ENCODE measurements around the gene CAMK1D. TPM values are rescaled to one million over a fixed set of nuclear protein-coding genes. Genes with fewer than 3 reads are reported as not detected.
"Not testable (repeated sequence)": the region's sequence is repeated elsewhere in the genome, so short reads cannot be mapped to it uniquely, and the experiment has no call there.

CAMK1D gene
- 1.8 and 3.5 TPM in 2 replicates for total RNA-seq
- 3.6 and 6.0 TPM in 2 replicates for polyA plus RNA-seq

- DNase-seq (ENCODE audit: low spot score): peak; percentile 80
- Histone ChIP-seq H2AFZ (peak within 1 kb of the TSS; percentile 84), H3K9me3 (ENCODE audit: low read depth) (no peaks in the 10 kb centered on the region), H4K20me1 (ENCODE audit: insufficient read depth, poor library complexity, severe bottlenecking) (no peaks in the 10 kb centered on the region), H3K4me2 (peak within 1 kb of the TSS; percentile 100), H3K9me2 (replicated peaks; ENCODE audit: insufficient read depth) (no peaks in the 10 kb centered on the region), H3K36me3 (replicated peaks; ENCODE audit: insufficient read depth, low read depth) (no peaks in the 10 kb centered on the region), H3K4me3 (peak within 1 kb of the TSS; percentile 90), H3K79me2 (no peaks in the 10 kb centered on the region), H3K27me3 (peaks cover 23% of the 10 kb centered on the region), H3K4me1 (ENCODE audit: insufficient read depth) (no peaks in the 10 kb centered on the region), H3K27ac (peak within 1 kb of the TSS; percentile 46)
- WGBS (ENCODE audit: low lambda C conversion rate, missing lambda C conversion rate): under 1% methylated on average over 27 of the region's 95 CpGs
- TF ChIP-seq EZH2phosphoT487 (IDR thresholded peaks at IDR 0.05; ENCODE audit: low read depth, severe bottlenecking, unreplicated experiment) (no peak), EZH2 (IDR thresholded peaks at IDR 0.05; ENCODE audit: borderline replicate concordance) (no peak), CTCF (IDR thresholded peaks at IDR 0.05; ENCODE audit: poor library complexity) (peak; percentile 40)
These were observed at the start of gene CAMK1D for GRCh38 chr10:12348870-12349628. Gene CAMK1D, plus strand, starts transcription at chr10:12349547.

GRCh38 chr10:12301036-12301435 is 48.3 kb upstream of the CAMK1D start:
- not testable (repeated sequence) for H4K20me1 ChIP-seq (ENCODE audit: insufficient read depth, poor library complexity, severe bottlenecking); H2AFZ ChIP-seq; H3K4me1 ChIP-seq (ENCODE audit: insufficient read depth); H3K9me2 ChIP-seq (replicated peaks; ENCODE audit: insufficient read depth); H3K36me3 ChIP-seq (replicated peaks; ENCODE audit: insufficient read depth, low read depth); H3K9me3 ChIP-seq (ENCODE audit: low read depth); H3K27me3 ChIP-seq; H3K4me2 ChIP-seq; H3K79me2 ChIP-seq; H3K4me3 ChIP-seq; H3K27ac ChIP-seq; DNase-seq (ENCODE audit: low spot score)
- WGBS (ENCODE audit: low lambda C conversion rate, missing lambda C conversion rate): 96% methylated on average over 4 of the region's 4 CpGs

GRCh38 chr10:12308057-12308456 is 41.3 kb upstream of the CAMK1D start:
- H3K4me2 ChIP-seq: no peak overlapping the region
- no peaks in the 10 kb centered on the region for H3K9me3 ChIP-seq (ENCODE audit: low read depth)
- H3K79me2 ChIP-seq: no peaks in the 10 kb centered on the region
- no peaks in the 10 kb centered on the region for H3K9me2 ChIP-seq (replicated peaks; ENCODE audit: insufficient read depth)
- TF ChIP-seq CTCF (IDR thresholded peaks at IDR 0.05; ENCODE audit: poor library complexity) (no peak), EZH2 (IDR thresholded peaks at IDR 0.05; ENCODE audit: borderline replicate concordance) (no peak)
- H4K20me1 ChIP-seq (ENCODE audit: insufficient read depth, poor library complexity, severe bottlenecking): no peaks in the 10 kb centered on the region
- H2AFZ ChIP-seq: no peak overlapping the region
- no peak overlapping the region for H3K4me3 ChIP-seq
- H3K36me3 ChIP-seq (replicated peaks; ENCODE audit: insufficient read depth, low read depth): no peaks in the 10 kb centered on the region
- H3K27ac ChIP-seq: no peak overlapping the region
- H3K27me3 ChIP-seq: no peaks in the 10 kb centered on the region
- no peaks in the 10 kb centered on the region for H3K4me1 ChIP-seq (ENCODE audit: insufficient read depth)
- WGBS (ENCODE audit: low lambda C conversion rate, missing lambda C conversion rate): 89% methylated on average over 6 of the region's 6 CpGs
- no peak for DNase-seq (ENCODE audit: low spot score)

GRCh38 chr10:12308736-12309375 is 40.5 kb upstream of the CAMK1D start:
- H3K79me2 ChIP-seq: no peaks in the 10 kb centered on the region
- no peaks in the 10 kb centered on the region for H3K36me3 ChIP-seq (replicated peaks; ENCODE audit: insufficient read depth, low read depth)
- DNase-seq (ENCODE audit: low spot score): no peak
- H3K27me3 ChIP-seq: no peaks in the 10 kb centered on the region
- WGBS (ENCODE audit: low lambda C conversion rate, missing lambda C conversion rate): 83% methylated on average over 8 of the region's 8 CpGs
- H3K9me3 ChIP-seq (ENCODE audit: low read depth): no peaks in the 10 kb centered on the region
- H3K4me3 ChIP-seq: no peak overlapping the region
- TF ChIP-seq EZH2phosphoT487 (IDR thresholded peaks at IDR 0.05; ENCODE audit: low read depth, severe bottlenecking, unreplicated experiment) (no peak), CTCF (IDR thresholded peaks at IDR 0.05; ENCODE audit: poor library complexity) (no peak), EZH2 (IDR thresholded peaks at IDR 0.05; ENCODE audit: borderline replicate concordance) (no peak)
- no peaks in the 10 kb centered on the region for H3K9me2 ChIP-seq (replicated peaks; ENCODE audit: insufficient read depth)
- no peak overlapping the region for H3K27ac ChIP-seq
- H4K20me1 ChIP-seq (ENCODE audit: insufficient read depth, poor library complexity, severe bottlenecking): no peaks in the 10 kb centered on the region
- no peak overlapping the region for H2AFZ ChIP-seq
- no peaks in the 10 kb centered on the region for H3K4me1 ChIP-seq (ENCODE audit: insufficient read depth)
- no peak overlapping the region for H3K4me2 ChIP-seq

- H3K79me2 ChIP-seq; H3K36me3 ChIP-seq (replicated peaks; ENCODE audit: insufficient read depth, low read depth); H4K20me1 ChIP-seq (ENCODE audit: insufficient read depth, poor library complexity, severe bottlenecking); H3K27me3 ChIP-seq; DNase-seq (ENCODE audit: low spot score); H3K9me2 ChIP-seq (replicated peaks; ENCODE audit: insufficient read depth); H2AFZ ChIP-seq; H3K4me1 ChIP-seq (ENCODE audit: insufficient read depth); H3K4me3 ChIP-seq; H3K27ac ChIP-seq; H3K4me2 ChIP-seq; H3K9me3 ChIP-seq (ENCODE audit: low read depth): not testable (repeated sequence)
- WGBS (ENCODE audit: low lambda C conversion rate, missing lambda C conversion rate): 77% methylated on average over 5 of the region's 5 CpGs
These were observed 39.6 kb upstream of the CAMK1D start for GRCh38 chr10:12309783-12310182.

All from hepatocyte (in vitro differentiated cells).